Lung (tissue), 12 donors: ENCODE data around the gene C2CD2L. TPM values are rescaled to one million over a fixed set of nuclear protein-coding genes. Genes with fewer than 3 reads are reported as not detected.

Source experiments
- ATAC-seq: fragments of 200-7000 bp; cut with Tn5 transposase; one replicate; pipeline ENCODE4 v1.9.1; 2020; ENCODE audit warnings: moderate number of reproducible peaks; ENCODE audit not compliant: insufficient read depth, low FRiP score
- DNase-seq, 3 donors: peaks; one replicate each; pipeline ENCODE4 v3.0.0-alpha.2; 2013 to 2017
- H3K27ac ChIP-seq, 2 donors: one replicate each; pipeline ENCODE4 v1.5.1; 2013; ENCODE audit warnings: mild to moderate bottlenecking in 2 of 2, moderate library complexity in 2 of 2, control low read depth in 1 of 2, inconsistent platforms in 1 of 2, low read depth in 1 of 2, low read length in 1 of 2
- H3K27me3 ChIP-seq, 3 donors: one replicate each; pipeline ENCODE4 v1.5.1; 2013; ENCODE audit warnings: low read length in 2 of 3; ENCODE audit not compliant: control insufficient read depth in 3 of 3, insufficient read depth in 3 of 3
- H3K36me3 ChIP-seq, 4 donors: one replicate each; pipeline ENCODE4 v1.5.1; 2013; ENCODE audit warnings: low read length in 4 of 4, mild to moderate bottlenecking in 1 of 4, moderate library complexity in 1 of 4; ENCODE audit not compliant: control insufficient read depth in 4 of 4, insufficient read depth in 4 of 4
- H3K4me1 ChIP-seq, 5 donors: one replicate each; pipeline ENCODE4 v1.5.1; 2013; ENCODE audit warnings: low read length in 5 of 5, mild to moderate bottlenecking in 2 of 5, moderate library complexity in 1 of 5; ENCODE audit not compliant: control insufficient read depth in 5 of 5, insufficient read depth in 5 of 5
- H3K4me3 ChIP-seq: one replicate; pipeline ENCODE4 v1.5.1; 2013; ENCODE audit warnings: mild to moderate bottlenecking, control low read depth, moderate library complexity
- H3K9ac ChIP-seq, 2 donors: one replicate each; pipeline ENCODE4 v1.5.1; 2013; ENCODE audit warnings: low read length in 2 of 2, control low read depth in 1 of 2; ENCODE audit not compliant: insufficient read depth in 1 of 2
- H3K9me3 ChIP-seq, 4 donors: one replicate each; pipeline ENCODE4 v1.5.1; 2013; ENCODE audit warnings: low read length in 3 of 4, mild to moderate bottlenecking in 1 of 4, moderate library complexity in 1 of 4; ENCODE audit not compliant: control insufficient read depth in 4 of 4, insufficient read depth in 3 of 4
- WGBS, 2 donors: extraction: QIAGEN DNeasy Blood & Tissue Kit; methylation state at CpG; one replicate each; pipeline ENCODE4 v1.1.7; 2013; 5-methylcytosine and 5-hydroxymethylcytosine counted together
- polyA plus RNA-seq, 2 donors: library from polyadenylated mRNA; stranded (reverse); fragments of 200-250 nt; gene quantifications; one replicate each; pipeline ENCODE4 v1.2.1, GENCODE V29; 2013
- total RNA-seq, 2 donors: library from RNA; depleted of rRNA in 1 of 2; stranded (reverse); fragments of >200 nt in 1 of 2; gene quantifications; one replicate each; pipeline ENCODE4 v1.2.1, GENCODE V29; 2014 to 2021
- TF ChIP-seq, protein P1 (sequence below): IDR thresholded peaks from 2 replicates; pipeline ENCODE4 v1.5.1; 2012; ENCODE audit warnings: mild to moderate bottlenecking; ENCODE audit errors: control extremely low read depth, extremely low read depth
- donor health status: control.
- donor health status: control.
- donor health status: Bipolar disorder and iron deficiency.
- donor health status: healthy.
- donor health status: DM: yes; HTN: yes; CAD: no.

The C2CD2L gene
- total and polyA plus RNA-seq, 4 donors: 6.5 to 20.7 (median 12.7) TPM

- Histone ChIP-seq H3K27ac (no peak overlapping the region), H3K4me3 (no peak overlapping the region), H3K36me3 (peaks cover 2 to 31% (median 4%) of the 10 kb centered on the region in 4 donors), H3K27me3 (no peaks in the 10 kb centered on the region), H3K9me3 (no peaks in the 10 kb centered on the region), H3K9ac (no peak overlapping the region), H3K4me1 (peaks cover 1 to 11% (median 6%) of the 10 kb centered on the region in 5 donors)
- no peak for DNase-seq
- TF ChIP-seq, protein P1, sequence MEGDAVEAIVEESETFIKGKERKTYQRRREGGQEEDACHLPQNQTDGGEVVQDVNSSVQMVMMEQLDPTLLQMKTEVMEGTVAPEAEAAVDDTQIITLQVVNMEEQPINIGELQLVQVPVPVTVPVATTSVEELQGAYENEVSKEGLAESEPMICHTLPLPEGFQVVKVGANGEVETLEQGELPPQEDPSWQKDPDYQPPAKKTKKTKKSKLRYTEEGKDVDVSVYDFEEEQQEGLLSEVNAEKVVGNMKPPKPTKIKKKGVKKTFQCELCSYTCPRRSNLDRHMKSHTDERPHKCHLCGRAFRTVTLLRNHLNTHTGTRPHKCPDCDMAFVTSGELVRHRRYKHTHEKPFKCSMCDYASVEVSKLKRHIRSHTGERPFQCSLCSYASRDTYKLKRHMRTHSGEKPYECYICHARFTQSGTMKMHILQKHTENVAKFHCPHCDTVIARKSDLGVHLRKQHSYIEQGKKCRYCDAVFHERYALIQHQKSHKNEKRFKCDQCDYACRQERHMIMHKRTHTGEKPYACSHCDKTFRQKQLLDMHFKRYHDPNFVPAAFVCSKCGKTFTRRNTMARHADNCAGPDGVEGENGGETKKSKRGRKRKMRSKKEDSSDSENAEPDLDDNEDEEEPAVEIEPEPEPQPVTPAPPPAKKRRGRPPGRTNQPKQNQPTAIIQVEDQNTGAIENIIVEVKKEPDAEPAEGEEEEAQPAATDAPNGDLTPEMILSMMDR: no peak
- WGBS, 2 donors: 94 to 97% methylated on average over 3 of the region's 3 CpGs
- ATAC-seq: no peak
Measured at GRCh38 chr11:119117004-119117706, 10.0 kb downstream of the C2CD2L start.

GRCh38 chr11:119118227-119118626 is 11.1 kb downstream of the C2CD2L start:
- WGBS, 2 donors: 95 to 96% methylated on average over 5 of the region's 5 CpGs
- H3K4me3 ChIP-seq: no peak overlapping the region
- peaks cover 0 to 21% (median 3%) of the 10 kb centered on the region in 4 donors for H3K36me3 ChIP-seq
- H3K4me1 ChIP-seq: peaks cover 2 to 18% (median 9%) of the 10 kb centered on the region in 5 donors
- no peak for DNase-seq
- TF ChIP-seq, protein P1: no peak
- no peak overlapping the region for H3K27ac ChIP-seq
- ATAC-seq: no peak
- H3K27me3 ChIP-seq: no peaks in the 10 kb centered on the region
- H3K9ac ChIP-seq: no peak overlapping the region
- H3K9me3 ChIP-seq: no peaks in the 10 kb centered on the region

GRCh38 chr11:119118946-119119345 is 11.8 kb downstream of the C2CD2L start:
- TF ChIP-seq, protein P1: no peak
- DNase-seq (no peak), ATAC-seq (no peak)
- Histone ChIP-seq H3K27me3 (no peaks in the 10 kb centered on the region), H3K27ac (no peak overlapping the region), H3K4me1 (peaks cover 2 to 18% (median 9%) of the 10 kb centered on the region in 5 donors), H3K9me3 (no peaks in the 10 kb centered on the region), H3K4me3 (no peak overlapping the region), H3K36me3 (peaks cover 0 to 15% (median 4%) of the 10 kb centered on the region in 4 donors), H3K9ac (no peak overlapping the region)
- 90 to 95% methylated on average over 1 of the region's 1 CpG for WGBS, 2 donors
